K562 (cell line): ENCODE results near the gene CHMP5. TPM values are rescaled to one million over a fixed set of nuclear protein-coding genes. Genes with fewer than 3 reads are reported as not detected.

Experiments used
- ATAC-seq: fragments of 200-7000 bp; cut with Tn5 transposase; 3 replicates; pipeline ENCODE4 v1.9.1; 2020; ENCODE audit warnings: moderate library complexity
- BruUV-seq: library from RNA; stranded (reverse); fragments of 400-500 nt; replicated peaks from 2 replicates; lab custom pipeline; 2021; lab: Mats Ljungman, UMichigan
- CTCF ChIA-PET: fragments of 300-600 bp; formaldehyde crosslinking; extraction: SDS; loops from one replicate; lab custom pipeline; 2021; ENCODE audit warnings: low intra/inter-chr PET ratio; lab: Yijun Ruan, JAX
- POLR2A ChIA-PET: fragments of 300-600, 350-650 bp; sonication (Branson Sonifier 250); formaldehyde crosslinking; extraction: SDS; loops from one replicate; lab custom pipeline; 2021; ENCODE audit warnings: antibody characterized with exemption, inconsistent platforms; lab: Yijun Ruan, JAX
- DNase-seq, 4 experiments: peaks; one replicate each; pipeline versions ENCODE4 v3.0.0 to v3.0.0-alpha.2; 2011 to 2018; ENCODE audit warnings: low spot score in 3 of 4, mixed read lengths in 3 of 4; ENCODE audit errors: extremely low read depth in 1 of 4
- FAIRE-seq: peaks from 2 replicates; lab custom pipeline; 2011; peaks lifted over from hg19 to GRCh38; lab: Jason Lieb, UNC
- H2AFZ ChIP-seq: 2 replicates; pipeline ENCODE4 v1.6.0; 2011; ENCODE audit warnings: low read depth, low read length, control low read depth, inconsistent platforms
- H3K27ac ChIP-seq: fragments of 200-600 bp; 3 replicates; pipeline ENCODE4 v1.8.0; 2011; ENCODE audit warnings: low read depth, mild to moderate bottlenecking, control low read depth, inconsistent platforms, low read length, moderate library complexity, mixed read lengths; ENCODE audit errors: extremely low read depth
- H3K27me3 ChIP-seq, 2 experiments: fragments of 300-600 bp in 1 of 2; 2 replicates in 1 of 2; 3 replicates in 1 of 2; pipeline versions ENCODE4 v1.6.0 to v1.8.0; 2011; ENCODE audit warnings: inconsistent platforms in 2 of 2, low read length in 2 of 2, mild to moderate bottlenecking in 1 of 2, mixed read lengths in 1 of 2, moderate library complexity in 1 of 2; ENCODE audit not compliant: control insufficient read depth in 2 of 2, insufficient read depth in 2 of 2
- H3K36me3 ChIP-seq: fragments of 300-600 bp; 3 replicates; pipeline ENCODE4 v1.8.0; 2011; ENCODE audit warnings: mild to moderate bottlenecking, low read length, inconsistent platforms; ENCODE audit not compliant: control insufficient read depth, insufficient read depth
- H3K4me1 ChIP-seq, 2 experiments: fragments of 200-600 bp in 1 of 2; replicated peaks in 1 of 2; 2 replicates in 1 of 2; 3 replicates in 1 of 2; pipeline versions ENCODE4 v1.5.1 to v1.8.0; 2011; ENCODE audit warnings: inconsistent platforms in 2 of 2, low read length in 2 of 2, mild to moderate bottlenecking in 1 of 2, mixed read lengths in 1 of 2, moderate library complexity in 1 of 2; ENCODE audit not compliant: control insufficient read depth in 2 of 2, insufficient read depth in 2 of 2
- H3K4me2 ChIP-seq: 2 replicates; pipeline ENCODE4 v1.6.1; 2011; ENCODE audit warnings: low read length, control low read depth, inconsistent platforms, mixed read lengths; ENCODE audit not compliant: insufficient read depth
- H3K4me3 ChIP-seq: fragments of 200-600 bp; sonication (generic), shearing (Covaris generic); 2 replicates; pipeline ENCODE4 v1.5.1; 2016; ENCODE audit warnings: control low read depth, inconsistent platforms
- H3K79me2 ChIP-seq: fragments of 200-600 bp; 3 replicates; pipeline ENCODE4 v1.8.0; 2011; ENCODE audit warnings: low read length, inconsistent platforms; ENCODE audit not compliant: control insufficient read depth, insufficient read depth
- H3K9ac ChIP-seq, 2 experiments: 2 replicates each; pipeline versions ENCODE4 v1.6.0 to v1.6.1; 2011; ENCODE audit warnings: low read depth in 2 of 2, low read length in 2 of 2, control low read depth in 1 of 2, inconsistent platforms in 1 of 2, mild to moderate bottlenecking in 1 of 2, mixed read lengths in 1 of 2; ENCODE audit not compliant: insufficient read depth in 1 of 2
- H3K9me1 ChIP-seq: one replicate; pipeline ENCODE4 v1.6.0; 2011; ENCODE audit warnings: inconsistent platforms, mild to moderate bottlenecking, low read length, moderate library complexity; ENCODE audit not compliant: control insufficient read depth, insufficient read depth
- H3K9me3 ChIP-seq: replicated peaks from 2 replicates; pipeline ENCODE4 v1.5.1; 2011; ENCODE audit warnings: low read depth, low read length, inconsistent platforms; ENCODE audit not compliant: control insufficient read depth, insufficient read depth
- H4K20me1 ChIP-seq: replicated peaks from 2 replicates; pipeline ENCODE4 v1.6.1; 2011; ENCODE audit warnings: low read length, inconsistent platforms, mixed read lengths; ENCODE audit not compliant: control insufficient read depth, insufficient read depth
- CCAR2 ChIP-seq: fragments of 200-400 bp; formaldehyde crosslinking; IDR thresholded peaks from 2 replicates; pipeline ENCODE4 v1.6.1; 2017; ENCODE audit warnings: mild to moderate bottlenecking, low read depth, low read length
- ERF ChIP-seq: fragments of 450-650 bp; formaldehyde crosslinking; IDR thresholded peaks from 2 replicates; pipeline ENCODE4 v1.4.0; 2020; ENCODE audit warnings: mild to moderate bottlenecking, mixed read lengths
- ETV5 ChIP-seq: sonication (generic); formaldehyde crosslinking; IDR thresholded peaks from 2 replicates; pipeline ENCODE4 v1.4.0; 2020; ENCODE audit warnings: low read depth, mild to moderate bottlenecking, missing genetic modification reagents
- EZH2 ChIP-seq: IDR thresholded peaks from 2 replicates; pipeline ENCODE4 v1.6.1; 2012; ENCODE audit warnings: low read depth, mild to moderate bottlenecking, inconsistent platforms, low read length, borderline replicate concordance
- GTF2E2 ChIP-seq: fragments of 200-800 bp; sonication (Bioruptor generic); IDR thresholded peaks from 2 replicates; pipeline ENCODE4 v1.6.1; 2016; ENCODE audit warnings: missing genetic modification characterization, missing compliant biosample characterization
- JUN ChIP-seq, 2 experiments: sonication (generic) in 1 of 2; formaldehyde crosslinking in 1 of 2; IDR thresholded peaks; 2 replicates each; pipeline versions ENCODE4 v1.6.1 to v1.8.0; 2012 to 2022; ENCODE audit warnings: borderline replicate concordance in 2 of 2, mild to moderate bottlenecking in 2 of 2, improper control_type of control experiment in 1 of 2, low read depth in 1 of 2, low read length in 1 of 2, missing genetic modification reagents in 1 of 2
- MAFF ChIP-seq: IDR thresholded peaks from 2 replicates; pipeline ENCODE4 v1.6.1; 2012; ENCODE audit warnings: low read length, improper control_type of control experiment
- NFE2L1 ChIP-seq: fragments of 450-650 bp; IDR thresholded peaks from 2 replicates; pipeline ENCODE4 v1.6.1; 2016; ENCODE audit warnings: missing genetic modification characterization, low read depth, mild to moderate bottlenecking, missing compliant biosample characterization, moderate library complexity, borderline replicate concordance
- NR2C1 ChIP-seq, 2 experiments: fragments of 450-650 bp; IDR thresholded peaks; 2 replicates each; pipeline ENCODE4 v1.6.1; 2017; ENCODE audit warnings: mild to moderate bottlenecking in 2 of 2, antibody characterized with exemption in 1 of 2, inconsistent platforms in 1 of 2, missing compliant biosample characterization in 1 of 2, missing genetic modification characterization in 1 of 2
- PRMT5 ChIP-seq: sonication (generic); formaldehyde crosslinking; IDR thresholded peaks from 2 replicates; pipeline ENCODE4 v1.5.0; 2020; ENCODE audit warnings: missing genetic modification reagents
- PYGO2 ChIP-seq: fragments of 450-650 bp; IDR thresholded peaks from 2 replicates; pipeline ENCODE4 v1.6.1; 2016; ENCODE audit warnings: mild to moderate bottlenecking, missing genetic modification characterization, moderate library complexity, missing compliant biosample characterization
- RBBP5 ChIP-seq: fragments of 200-600 bp; sonication (generic); IDR thresholded peaks from 2 replicates; pipeline ENCODE4 v1.6.1; 2012; ENCODE audit warnings: borderline replicate concordance, mild to moderate bottlenecking, low read length, control low read depth, inconsistent platforms; ENCODE audit not compliant: insufficient read depth, poor library complexity, severe bottlenecking
- TRIM28 ChIP-seq: fragments of 450-650 bp; IDR thresholded peaks from 2 replicates; pipeline ENCODE4 v1.6.1; 2017
- ZNF134 ChIP-seq: fragments of 250-450 bp; sonication (Bioruptor Pico); conservative IDR thresholded peaks from 2 replicates; pipeline ENCODE4 v1.4.0; 2020
- ZNF316 ChIP-seq: fragments of 450-650 bp; IDR thresholded peaks from 2 replicates; pipeline ENCODE4 v1.6.1; 2016
- ZNF717 ChIP-seq: fragments of 250-450 bp; sonication (Bioruptor Pico); IDR thresholded peaks from 2 replicates; pipeline ENCODE4 v1.5.0; 2021
- WGBS: fragments of 100-300 bp; shearing (Covaris generic); methylation state at CpG from one replicate; pipeline ENCODE4 v1.1.6; 2016; ENCODE audit warnings: low coverage, mixed read lengths; ENCODE audit not compliant: insufficient coverage; ENCODE audit errors: missing lambda C conversion rate; 5-methylcytosine and 5-hydroxymethylcytosine counted together
- in situ Hi-C: fragments of 300-500 bp; cut with MboI; formaldehyde crosslinking; loops from 4 replicates; pipeline ENCODE4 v1.15.0; 2018; ENCODE audit warnings: inconsistent platforms, mixed read lengths
- intact Hi-C: fragments of 100-400 bp; cut with micrococcal nuclease; formaldehyde crosslinking; loops from 2 replicates; pipeline ENCODE4 v1.14.2; 2022
- polyA plus RNA-seq, 8 experiments: library from polyadenylated mRNA; depleted of rRNA in 4 of 8; stranded (reverse) in 5 of 8; unstranded in 3 of 8; fragments of >200 nt; fragmentation: Nextera tagmentation in 2 of 8; fragmentation: Illumina TruSeq in 1 of 8; extraction: Ambion mirVana in 2 of 8; extraction: Trizol in 1 of 8; gene quantifications; 2 replicates each; pipeline versions ENCODE4 v1.2.1 to v1.2.3, GENCODE V29; 2011 to 2014; ENCODE audit warnings: inconsistent platforms in 1 of 8, missing spikeins in 1 of 8
- total RNA-seq, 7 experiments: library from RNA; depleted of rRNA in 6 of 7; stranded (reverse); fragments of >200 nt in 6 of 7; fragmentation: Illumina TruSeq in 2 of 7; extraction: Trizol in 2 of 7; gene quantifications; 2 replicates each; pipeline versions ENCODE4 v1.2.1 to v1.2.3, GENCODE V29; 2011 to 2021; ENCODE audit warnings: low replicate concordance in 1 of 7
- TF ChIP-seq, protein P1 (sequence below), 2 experiments: fragments of 200-800 bp in 1 of 2; sonication (Bioruptor generic) in 1 of 2; sonication (generic) in 1 of 2; formaldehyde crosslinking in 1 of 2; IDR thresholded peaks in 1 of 2; conservative IDR thresholded peaks in 1 of 2; 2 replicates each; pipeline versions ENCODE4 v1.5.0 to v1.6.1; 2016 to 2020; ENCODE audit warnings: missing compliant biosample characterization in 1 of 2, missing genetic modification characterization in 1 of 2, missing genetic modification reagents in 1 of 2
- TF ChIP-seq, protein P2 (sequence below): fragments of 250-450 bp; sonication (Bioruptor Pico); IDR thresholded peaks from 2 replicates; pipeline ENCODE4 v1.9.0; 2021; ENCODE audit warnings: mild to moderate bottlenecking
- TF ChIP-seq, protein P3 (sequence below): fragments of 450-650 bp; IDR thresholded peaks from 2 replicates; pipeline ENCODE4 v1.6.1; 2017; ENCODE audit warnings: mild to moderate bottlenecking, moderate library complexity

The CHMP5 gene
- total and polyA plus RNA-seq, 9 of the 15 experiments (the other 6 are each of a cell fraction or from before 2014, with no cell fraction given), result 36.0 to 105 (median 54.9) TPM

DNA sequence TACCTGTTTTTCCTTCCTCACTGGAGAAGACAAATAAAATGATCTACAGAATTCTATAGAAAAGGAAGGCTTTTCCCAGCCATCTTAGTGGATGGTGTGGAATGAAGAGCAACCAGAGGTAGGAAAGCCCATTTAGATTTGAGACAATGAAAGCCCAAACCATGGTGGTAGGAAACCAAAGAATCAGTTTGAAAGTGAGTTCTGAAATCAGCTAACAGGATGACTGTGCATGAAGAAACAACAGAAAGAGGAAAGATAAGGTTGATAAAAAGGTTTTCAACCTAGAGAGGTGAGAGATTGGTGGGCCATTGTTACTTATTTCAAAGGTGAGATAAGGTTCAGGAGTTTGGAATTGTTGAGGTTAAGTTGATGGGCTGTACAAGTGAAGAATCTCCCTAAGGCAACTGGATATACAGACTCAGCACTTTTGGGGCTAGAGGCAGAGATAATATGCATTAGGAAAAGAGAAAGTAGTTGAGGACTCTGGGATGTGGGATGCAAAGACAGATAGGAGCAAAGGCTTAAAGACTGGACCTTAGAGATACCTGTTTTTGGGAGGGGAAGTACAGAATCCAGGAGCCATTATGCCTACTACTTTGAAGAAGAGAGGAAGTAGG, 2.4 kb downstream of the CHMP5 start (continued):
- TF ChIP-seq MAFF (peak; percentile 76), ZNF316 (peak; percentile 94)
- TF ChIP-seq, protein P1, sequence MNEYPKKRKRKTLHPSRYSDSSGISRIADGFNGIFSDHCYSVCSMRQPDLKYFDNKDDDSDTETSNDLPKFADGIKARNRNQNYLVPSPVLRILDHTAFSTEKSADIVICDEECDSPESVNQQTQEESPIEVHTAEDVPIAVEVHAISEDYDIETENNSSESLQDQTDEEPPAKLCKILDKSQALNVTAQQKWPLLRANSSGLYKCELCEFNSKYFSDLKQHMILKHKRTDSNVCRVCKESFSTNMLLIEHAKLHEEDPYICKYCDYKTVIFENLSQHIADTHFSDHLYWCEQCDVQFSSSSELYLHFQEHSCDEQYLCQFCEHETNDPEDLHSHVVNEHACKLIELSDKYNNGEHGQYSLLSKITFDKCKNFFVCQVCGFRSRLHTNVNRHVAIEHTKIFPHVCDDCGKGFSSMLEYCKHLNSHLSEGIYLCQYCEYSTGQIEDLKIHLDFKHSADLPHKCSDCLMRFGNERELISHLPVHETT (CRISPR knock-in tag; conservative IDR thresholded peaks at IDR 0.05 in 1 of 2, IDR thresholded peaks at IDR 0.05 in 1 of 2), result no peak
- TF ChIP-seq, protein P2, sequence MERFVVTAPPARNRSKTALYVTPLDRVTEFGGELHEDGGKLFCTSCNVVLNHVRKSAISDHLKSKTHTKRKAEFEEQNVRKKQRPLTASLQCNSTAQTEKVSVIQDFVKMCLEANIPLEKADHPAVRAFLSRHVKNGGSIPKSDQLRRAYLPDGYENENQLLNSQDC, result no peak

DNA sequence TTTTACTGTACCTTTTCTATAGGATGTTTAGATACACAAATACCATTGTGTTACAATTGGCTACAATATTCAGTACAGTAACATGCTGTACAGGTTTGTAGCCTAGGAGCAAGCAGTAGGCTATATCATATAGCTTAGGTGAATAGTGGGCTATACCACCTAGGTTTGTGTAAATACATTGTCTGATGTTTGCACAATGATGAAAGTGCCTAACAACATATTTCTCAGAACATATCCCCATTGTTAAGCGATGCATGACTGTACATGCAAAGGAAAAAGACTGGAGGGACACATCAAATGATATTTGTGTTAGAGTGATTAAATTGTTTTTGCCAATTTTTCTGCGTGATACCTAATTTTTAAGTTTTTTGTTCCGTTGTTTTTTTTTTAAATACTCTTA, 5.3 kb downstream of the CHMP5 start:
- no peaks in the 10 kb centered on the region for H3K27me3 ChIP-seq
- peaks cover 14% of the 10 kb centered on the region for H3K79me2 ChIP-seq
- peaks cover 65% of the 10 kb centered on the region for H3K36me3 ChIP-seq
- no peak for FAIRE-seq
- in situ Hi-C loops, result no loop called here
- no peak for ATAC-seq
- DNase-seq, result no peak
- H3K4me1 ChIP-seq, result peaks cover 0 to 21% of the 10 kb centered on the region in 2 experiments; a peak in 2 of 5 replicates
- H3K4me3 ChIP-seq, result no peak overlapping the region
- intact Hi-C loops, result no loop called here
- H3K27ac ChIP-seq, result no peak overlapping the region
- ChIA-PET POLR2A (no interaction called here), CTCF (no interaction called here)
- H3K9ac ChIP-seq, result no peak overlapping the region
- no peak overlapping the region for H2AFZ ChIP-seq
- H4K20me1 ChIP-seq, result no peaks in the 10 kb centered on the region
- H3K4me2 ChIP-seq, result no peak overlapping the region
- WGBS, result 96% methylated on average over 3 of the region's 3 CpGs
- BruUV-seq, result no TSS peak
- H3K9me3 ChIP-seq, result no peaks in the 10 kb centered on the region
- H3K9me1 ChIP-seq, result no peaks in the 10 kb centered on the region
- TF ChIP-seq ETV5 (CRISPR knock-in tag), result no peak
- no peak for TF ChIP-seq EZH2
- no peak for TF ChIP-seq ZNF717 (CRISPR knock-in tag)
- TF ChIP-seq NFE2L1, result no peak
- TF ChIP-seq ZNF134 (CRISPR knock-in tag), result no peak
- no peak for TF ChIP-seq GTF2E2
- TF ChIP-seq, protein P3, sequence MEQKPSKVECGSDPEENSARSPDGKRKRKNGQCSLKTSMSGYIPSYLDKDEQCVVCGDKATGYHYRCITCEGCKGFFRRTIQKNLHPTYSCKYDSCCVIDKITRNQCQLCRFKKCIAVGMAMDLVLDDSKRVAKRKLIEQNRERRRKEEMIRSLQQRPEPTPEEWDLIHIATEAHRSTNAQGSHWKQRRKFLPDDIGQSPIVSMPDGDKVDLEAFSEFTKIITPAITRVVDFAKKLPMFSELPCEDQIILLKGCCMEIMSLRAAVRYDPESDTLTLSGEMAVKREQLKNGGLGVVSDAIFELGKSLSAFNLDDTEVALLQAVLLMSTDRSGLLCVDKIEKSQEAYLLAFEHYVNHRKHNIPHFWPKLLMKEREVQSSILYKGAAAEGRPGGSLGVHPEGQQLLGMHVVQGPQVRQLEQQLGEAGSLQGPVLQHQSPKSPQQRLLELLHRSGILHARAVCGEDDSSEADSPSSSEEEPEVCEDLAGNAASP, result no peak
- TF ChIP-seq ERF (CRISPR knock-in tag), result no peak
- TF ChIP-seq TRIM28, result no peak
- no peak for TF ChIP-seq PRMT5 (CRISPR knock-in tag)
- TF ChIP-seq NR2C1 (IDR thresholded peaks at IDR 0.05), result no peak
- TF ChIP-seq NR2C1 (tag; IDR thresholded peaks at IDR 0.05), result no peak
- no peak for TF ChIP-seq RBBP5
- TF ChIP-seq PYGO2 (tag), result no peak
- no peak for TF ChIP-seq CCAR2
- no peak for TF ChIP-seq JUN (IDR thresholded peaks at IDR 0.05; ENCODE audit: borderline replicate concordance, low read depth, low read length)
- TF ChIP-seq JUN (CRISPR knock-in tag; IDR thresholded peaks at IDR 0.05; ENCODE audit: borderline replicate concordance), result no peak
